GM10248 (cell line): ENCODE data around the gene PMPCB.

Experiments
- CTCF ChIA-PET: fragments of 300-600 bp; sonication (Branson Sonifier 250); formaldehyde crosslinking; extraction: SDS; loops from one replicate; lab custom pipeline; 2021; ENCODE audit warnings: antibody characterized with exemption; lab: Yijun Ruan, JAX
- POLR2A ChIA-PET: fragments of 350-650 bp; sonication (Branson Sonifier 250); formaldehyde crosslinking; extraction: SDS; loops from one replicate; lab custom pipeline; 2020; ENCODE audit warnings: antibody characterized with exemption; lab: Yijun Ruan, JAX
- DNase-seq: peaks from one replicate; pipeline ENCODE4 v3.0.0; 2012; ENCODE audit errors: extremely low spot score
- TF ChIP-seq, protein P1 (sequence below): IDR thresholded peaks from 2 replicates; pipeline ENCODE4 v1.5.1; 2012; ENCODE audit warnings: mild to moderate bottlenecking, low read depth; ENCODE audit errors: extremely low read depth, missing control alignments, control extremely low read depth

PMPCB gene

DNA sequence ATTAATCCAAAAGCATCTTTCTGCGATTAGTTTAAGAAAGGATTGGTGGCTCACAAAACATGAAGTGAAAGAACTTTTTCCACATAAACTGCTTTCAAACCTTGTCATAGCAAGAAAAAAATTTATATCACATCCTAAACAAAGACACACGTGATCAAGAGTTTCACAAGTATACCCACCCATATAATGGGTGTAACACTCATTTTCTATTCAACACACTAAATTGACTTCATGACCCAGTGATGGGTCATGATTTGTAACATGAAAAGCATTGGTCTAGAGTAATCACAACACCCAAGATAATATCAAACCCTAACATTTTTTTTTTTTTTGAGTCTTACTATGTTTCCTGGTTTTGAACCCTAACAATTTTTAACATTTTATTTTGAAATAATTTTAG, 17.6 kb downstream of the PMPCB start:
- DNase-seq = no peak
- ChIA-PET POLR2A (no interaction called here), CTCF (interaction anchor here (0.9 to 2.8 kb wide), 3 partner anchors 9 to 18 kb away, joined by 3 to 9 read pairs (median 3); partner anchors contain the start of gene PMPCB)
- TF ChIP-seq, protein P1, sequence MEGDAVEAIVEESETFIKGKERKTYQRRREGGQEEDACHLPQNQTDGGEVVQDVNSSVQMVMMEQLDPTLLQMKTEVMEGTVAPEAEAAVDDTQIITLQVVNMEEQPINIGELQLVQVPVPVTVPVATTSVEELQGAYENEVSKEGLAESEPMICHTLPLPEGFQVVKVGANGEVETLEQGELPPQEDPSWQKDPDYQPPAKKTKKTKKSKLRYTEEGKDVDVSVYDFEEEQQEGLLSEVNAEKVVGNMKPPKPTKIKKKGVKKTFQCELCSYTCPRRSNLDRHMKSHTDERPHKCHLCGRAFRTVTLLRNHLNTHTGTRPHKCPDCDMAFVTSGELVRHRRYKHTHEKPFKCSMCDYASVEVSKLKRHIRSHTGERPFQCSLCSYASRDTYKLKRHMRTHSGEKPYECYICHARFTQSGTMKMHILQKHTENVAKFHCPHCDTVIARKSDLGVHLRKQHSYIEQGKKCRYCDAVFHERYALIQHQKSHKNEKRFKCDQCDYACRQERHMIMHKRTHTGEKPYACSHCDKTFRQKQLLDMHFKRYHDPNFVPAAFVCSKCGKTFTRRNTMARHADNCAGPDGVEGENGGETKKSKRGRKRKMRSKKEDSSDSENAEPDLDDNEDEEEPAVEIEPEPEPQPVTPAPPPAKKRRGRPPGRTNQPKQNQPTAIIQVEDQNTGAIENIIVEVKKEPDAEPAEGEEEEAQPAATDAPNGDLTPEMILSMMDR = no peak

DNA sequence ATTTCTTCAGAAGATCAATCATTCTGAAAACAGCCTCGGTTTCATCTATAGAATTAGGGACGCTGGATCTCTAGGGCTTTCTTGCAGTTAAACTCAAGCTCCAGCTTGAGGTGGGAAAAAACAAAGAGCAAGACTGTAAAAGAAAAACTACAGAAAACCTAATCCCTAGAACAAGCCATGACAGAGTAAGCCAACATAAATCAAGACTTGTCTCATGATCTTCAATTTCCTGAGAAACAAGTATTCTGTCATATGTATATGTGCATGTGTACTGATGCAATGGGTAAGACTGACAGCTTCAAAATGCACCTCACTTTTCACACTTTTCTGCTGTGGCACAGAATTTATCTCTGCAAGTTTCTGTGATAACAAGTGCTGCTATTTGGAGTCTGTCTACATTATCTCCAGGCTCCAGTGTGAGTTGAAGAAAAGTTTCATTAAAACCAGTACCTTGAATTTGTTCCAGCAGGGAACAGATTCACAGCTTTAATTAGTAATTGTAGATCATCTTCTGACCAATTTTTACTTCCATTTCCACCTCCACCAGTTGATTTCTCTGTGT, 19.2 kb downstream of the PMPCB start:
- CTCF ChIA-PET = interaction anchor here (0.9 to 1.9 kb wide), 5 partner anchors 10 to 90 kb away, joined by 3 to 7 read pairs (median 5); partner anchors contain the start of gene PMPCB
- DNase-seq = no peak
- TF ChIP-seq, protein P1 = no peak
- POLR2A ChIA-PET = no interaction called here

DNA sequence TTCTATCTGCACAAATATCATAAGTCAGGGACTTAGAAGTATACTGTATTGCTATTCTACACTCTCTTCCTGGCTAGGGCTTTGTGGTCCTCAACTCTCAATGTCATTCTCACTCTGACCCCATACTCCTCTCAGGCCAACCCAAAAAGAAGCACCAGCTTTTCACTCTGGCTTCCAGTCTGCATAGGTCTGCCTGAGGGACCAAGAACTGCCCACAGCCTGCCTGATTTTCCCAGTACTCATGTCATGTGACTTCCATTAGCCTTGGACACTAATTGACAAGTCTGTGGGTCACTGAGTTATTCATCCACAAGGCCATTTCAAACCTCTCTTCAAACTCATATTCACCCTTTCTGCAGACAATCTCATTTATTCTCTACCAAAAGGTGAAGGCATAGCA, 19.8 kb downstream of the PMPCB start:
- POLR2A ChIA-PET = no interaction called here
- CTCF ChIA-PET = interaction anchor here (1.0 to 1.9 kb wide), 3 partner anchors 10 to 89 kb away, joined by 3 to 5 read pairs (median 5); partner anchors contain the start of gene PMPCB
- DNase-seq = no peak
- TF ChIP-seq, protein P1 = no peak

DNA sequence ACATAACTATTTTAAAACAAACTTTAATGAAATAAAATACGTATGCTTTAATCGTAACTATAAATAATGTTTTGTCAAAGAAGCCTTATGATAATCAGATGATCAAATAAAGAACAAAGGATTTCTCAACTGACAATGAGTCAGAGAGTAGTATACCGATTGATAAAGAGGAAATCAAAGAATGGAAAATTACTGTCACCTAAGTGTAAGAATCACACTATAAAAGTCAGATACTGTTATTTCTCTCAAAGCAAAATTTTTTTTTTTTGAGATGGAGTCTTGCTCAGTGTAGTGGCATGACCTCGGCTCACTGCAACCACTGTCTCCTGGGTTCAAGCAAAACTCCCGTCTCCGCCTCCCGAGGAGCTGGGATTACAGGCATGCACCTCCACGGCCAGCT, 28.5 kb downstream of the PMPCB start:
- POLR2A ChIA-PET = no interaction called here
- CTCF ChIA-PET = interaction anchor here (1.7 kb wide), 1 partner anchor 13 kb away, joined by 4 read pairs; no protein-coding TSS in a partner anchor

GRCh38 chr7:103336761-103337160, 39.5 kb downstream of the PMPCB start:
- CTCF ChIA-PET = interaction anchor here (1.6 kb wide), 1 partner anchor 31 kb away, joined by 3 read pairs; no protein-coding TSS in a partner anchor
- POLR2A ChIA-PET = no interaction called here
- TF ChIP-seq, protein P1 = no peak
- DNase-seq = no peak

More for the DNA sequence above, 28.5 kb downstream of the PMPCB start:
- DNase-seq = no peak
- TF ChIP-seq, protein P1 = no peak

GRCh38 chr7:103338864-103339263, 41.6 kb downstream of the PMPCB start:
- ChIA-PET CTCF (interaction anchor here (1.2 to 1.9 kb wide), 2 partner anchors 12 to 14 kb away, joined by 3 to 4 read pairs; no protein-coding TSS in a partner anchor), POLR2A (no interaction called here)
- no peak for DNase-seq
- TF ChIP-seq, protein P1 = no peak
